Lower lobe of right lung (tissue), 2 donors: Measurements from ENCODE around the gene NDUFV2. TPM values are rescaled to one million over a fixed set of nuclear protein-coding genes. Genes with fewer than 3 reads are reported as not detected.

Experiments
- ATAC-seq, 2 donors: fragments of 200-7000 bp; cut with Tn5 transposase; one replicate each; pipeline ENCODE4 v1.9.1; 2020 to 2022; ENCODE audit warnings: mild to moderate bottlenecking in 2 of 2, moderate library complexity in 2 of 2
- DNase-seq: peaks from one replicate; pipeline ENCODE4 v3.0.0-alpha.2; 2020
- H3K27ac ChIP-seq: fragments of 200-600 bp; one replicate; pipeline ENCODE4 v1.8.0; 2022
- H3K27me3 ChIP-seq: fragments of 200-600 bp; one replicate; pipeline ENCODE4 v1.8.0; 2022; ENCODE audit warnings: low read depth
- H3K36me3 ChIP-seq: fragments of 200-600 bp; one replicate; pipeline ENCODE4 v1.8.0; 2022; ENCODE audit warnings: mild to moderate bottlenecking
- H3K4me1 ChIP-seq: fragments of 200-600 bp; one replicate; pipeline ENCODE4 v1.8.0; 2022
- H3K4me3 ChIP-seq: fragments of 200-600 bp; one replicate; pipeline ENCODE4 v1.8.0; 2022; ENCODE audit warnings: mild to moderate bottlenecking
- H3K9me3 ChIP-seq: fragments of 200-600 bp; one replicate; pipeline ENCODE4 v1.8.0; 2022
- intact Hi-C: fragments of 100-400 bp; cut with DNase I; formaldehyde crosslinking; loops from one replicate; pipeline ENCODE4 v1.11.0; 2022
- total RNA-seq: library from RNA; stranded (reverse); fragmentation: NEBNext Ultra II Directional; extraction: Animal tissue kit (Norgen Biotek cat#: 25700); gene quantifications from one replicate; pipeline ENCODE4 v1.2.1, GENCODE V29; 2021
- TF ChIP-seq, protein P1 (sequence below): fragments of 200-600 bp; IDR thresholded peaks from one replicate; pipeline ENCODE4 v1.8.0; 2022; ENCODE audit warnings: antibody characterized with exemption, mild to moderate bottlenecking
- donor health status: DM: no; HTN: yes; CAD: no; lungs with severe emphysema.

Gene NDUFV2
- total RNA-seq, 1 donor from 2014 or later: 108 TPM

DNA sequence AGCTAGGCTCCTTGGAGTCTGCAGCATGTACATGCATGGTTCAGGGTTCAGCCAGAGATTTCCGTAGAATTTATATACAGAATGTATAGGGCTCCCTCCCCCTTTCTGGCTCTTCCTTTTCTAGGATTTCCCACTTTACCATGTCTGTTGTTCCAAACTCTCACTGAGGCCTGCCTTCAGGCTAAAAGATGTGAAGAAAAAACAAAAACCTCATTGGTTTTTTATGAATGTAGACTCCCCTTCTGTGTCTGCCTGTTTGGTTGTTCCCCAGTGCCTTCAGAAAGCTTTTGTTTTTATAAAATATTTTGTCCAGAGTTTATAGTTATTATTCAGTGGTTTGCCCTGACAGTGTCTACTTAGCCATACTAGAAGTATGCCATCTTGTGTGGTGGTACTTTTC lies 3.6 kb downstream of the NDUFV2 start:
- H3K4me1 ChIP-seq: peaks cover 79% of the 10 kb centered on the region
- H3K27ac ChIP-seq: no peak overlapping the region
- no peaks in the 10 kb centered on the region for H3K27me3 ChIP-seq
- H3K4me3 ChIP-seq: peak overlapping the region; percentile 68
- TF ChIP-seq, protein P1, sequence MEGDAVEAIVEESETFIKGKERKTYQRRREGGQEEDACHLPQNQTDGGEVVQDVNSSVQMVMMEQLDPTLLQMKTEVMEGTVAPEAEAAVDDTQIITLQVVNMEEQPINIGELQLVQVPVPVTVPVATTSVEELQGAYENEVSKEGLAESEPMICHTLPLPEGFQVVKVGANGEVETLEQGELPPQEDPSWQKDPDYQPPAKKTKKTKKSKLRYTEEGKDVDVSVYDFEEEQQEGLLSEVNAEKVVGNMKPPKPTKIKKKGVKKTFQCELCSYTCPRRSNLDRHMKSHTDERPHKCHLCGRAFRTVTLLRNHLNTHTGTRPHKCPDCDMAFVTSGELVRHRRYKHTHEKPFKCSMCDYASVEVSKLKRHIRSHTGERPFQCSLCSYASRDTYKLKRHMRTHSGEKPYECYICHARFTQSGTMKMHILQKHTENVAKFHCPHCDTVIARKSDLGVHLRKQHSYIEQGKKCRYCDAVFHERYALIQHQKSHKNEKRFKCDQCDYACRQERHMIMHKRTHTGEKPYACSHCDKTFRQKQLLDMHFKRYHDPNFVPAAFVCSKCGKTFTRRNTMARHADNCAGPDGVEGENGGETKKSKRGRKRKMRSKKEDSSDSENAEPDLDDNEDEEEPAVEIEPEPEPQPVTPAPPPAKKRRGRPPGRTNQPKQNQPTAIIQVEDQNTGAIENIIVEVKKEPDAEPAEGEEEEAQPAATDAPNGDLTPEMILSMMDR: no peak
- intact Hi-C loops: no loop called here
- DNase-seq (no peak), ATAC-seq (no peak)
- H3K36me3 ChIP-seq: no peaks in the 10 kb centered on the region
- H3K9me3 ChIP-seq: no peaks in the 10 kb centered on the region

DNA sequence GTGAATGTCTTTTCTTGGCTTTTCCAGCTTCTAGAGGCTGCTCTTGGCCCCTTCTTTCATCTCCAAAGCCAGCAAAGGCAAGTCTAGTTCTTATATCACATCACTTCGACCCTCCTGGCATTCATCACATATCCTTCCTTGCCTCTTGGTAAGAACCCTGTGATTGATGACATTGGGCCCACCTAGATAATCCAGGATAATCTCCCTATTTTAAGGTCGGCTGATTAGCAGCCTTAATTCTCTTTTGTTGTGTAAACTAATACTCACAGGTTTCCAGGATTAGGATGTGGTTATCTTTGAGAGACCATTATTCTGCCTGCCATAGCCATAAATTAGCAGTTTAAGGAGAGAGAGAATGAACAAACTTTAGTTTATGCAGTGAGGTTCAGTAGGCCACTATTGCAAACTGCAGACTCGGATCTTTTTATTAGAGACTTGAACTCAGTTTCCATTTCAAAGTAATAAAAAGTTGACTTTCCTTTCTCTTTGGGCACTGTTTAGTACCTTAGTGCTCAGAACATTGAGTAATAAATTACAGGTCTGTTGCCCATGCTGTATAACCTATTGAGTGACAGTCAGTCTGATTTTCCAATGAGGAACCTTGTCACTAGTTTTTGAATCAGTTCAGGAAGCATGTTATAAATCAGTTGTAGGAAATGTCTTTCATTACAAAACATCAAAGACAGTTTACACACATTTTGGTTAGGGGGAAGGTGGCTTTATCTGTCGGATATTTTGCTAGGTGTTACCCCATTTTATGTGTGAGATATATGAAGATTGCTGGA lies 4.5 kb downstream of the NDUFV2 start:
- H3K27ac ChIP-seq: no peak overlapping the region
- no peaks in the 10 kb centered on the region for H3K27me3 ChIP-seq
- peaks cover 79% of the 10 kb centered on the region for H3K4me1 ChIP-seq
- ATAC-seq: no peak
- no peaks in the 10 kb centered on the region for H3K9me3 ChIP-seq
- intact Hi-C loops: no loop called here
- TF ChIP-seq, protein P1: no peak
- no peaks in the 10 kb centered on the region for H3K36me3 ChIP-seq
- no peak overlapping the region for H3K4me3 ChIP-seq
- no peak for DNase-seq

DNA sequence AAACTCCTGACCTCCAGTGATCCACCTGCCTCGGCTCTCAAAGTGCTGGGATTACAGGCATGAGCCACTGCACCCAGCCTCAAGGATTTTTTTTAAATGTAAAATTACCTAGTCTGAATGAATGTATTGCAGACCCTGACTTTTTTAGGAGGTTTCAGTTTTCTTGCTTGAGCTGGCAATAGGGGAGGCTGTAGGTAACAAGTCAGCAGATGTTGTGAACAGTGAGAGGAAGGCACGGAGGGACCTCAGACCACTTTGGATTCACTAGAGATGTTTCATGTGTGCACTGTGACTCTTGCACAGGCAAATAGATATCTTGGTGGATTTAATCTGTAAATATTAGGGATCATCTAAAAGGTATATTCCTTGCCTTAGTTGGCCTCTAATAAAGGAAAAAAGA lies 6.4 kb downstream of the NDUFV2 start:
- peaks cover 91% of the 10 kb centered on the region for H3K4me1 ChIP-seq
- DNase-seq (no peak), ATAC-seq (no peak)
- intact Hi-C loops: no loop called here
- H3K27me3 ChIP-seq: no peaks in the 10 kb centered on the region
- no peak overlapping the region for H3K27ac ChIP-seq
- H3K9me3 ChIP-seq: no peaks in the 10 kb centered on the region
- TF ChIP-seq, protein P1: no peak
- H3K4me3 ChIP-seq: no peak overlapping the region
- H3K36me3 ChIP-seq: no peaks in the 10 kb centered on the region

GRCh38 chr18:9109523-9109922 lies 7.0 kb downstream of the NDUFV2 start:
- ATAC-seq (no peak), DNase-seq (no peak)
- Histone ChIP-seq H3K4me3 (no peak overlapping the region), H3K27me3 (no peaks in the 10 kb centered on the region), H3K27ac (no peak overlapping the region), H3K36me3 (no peaks in the 10 kb centered on the region), H3K4me1 (peaks cover 86% of the 10 kb centered on the region), H3K9me3 (no peaks in the 10 kb centered on the region)
- TF ChIP-seq, protein P1: no peak
- intact Hi-C loops: no loop called here

DNA sequence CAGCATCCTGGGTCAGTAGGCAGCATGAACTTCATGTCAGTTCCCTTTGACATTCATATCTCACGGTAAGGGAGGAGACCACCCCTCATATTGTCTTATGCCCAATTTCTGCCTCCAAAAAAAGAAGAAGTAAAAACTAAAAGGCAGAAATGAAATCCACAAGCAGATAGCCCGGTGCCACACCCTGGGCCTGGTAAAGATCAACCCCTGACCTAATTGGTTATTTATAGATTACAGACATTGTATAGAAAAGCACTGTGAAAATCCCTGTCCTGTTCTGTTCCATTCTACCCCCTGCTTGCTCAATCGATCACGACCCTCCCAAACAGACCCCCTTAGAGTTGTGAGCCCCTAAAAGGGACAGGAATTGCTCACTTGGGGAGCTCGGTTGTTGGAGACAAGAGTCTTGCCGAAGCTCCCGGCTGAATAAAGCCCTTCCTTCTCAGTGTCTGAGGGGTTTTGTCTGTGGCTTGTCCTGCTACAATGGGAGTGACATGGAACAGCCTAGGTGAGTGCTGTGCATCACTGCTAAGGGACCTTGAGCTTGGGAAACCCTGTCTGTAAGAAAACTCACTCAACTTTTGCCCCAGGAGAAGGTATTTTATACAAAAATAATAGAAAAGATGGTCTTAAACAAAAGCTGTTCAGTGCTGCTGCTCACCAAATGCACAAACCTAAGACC lies 11.1 kb downstream of the NDUFV2 start:
- TF ChIP-seq, protein P1: no peak
- intact Hi-C loops: no loop called here
- H3K27me3 ChIP-seq: no peaks in the 10 kb centered on the region
- H3K4me1 ChIP-seq: peaks cover 82% of the 10 kb centered on the region
- ATAC-seq (no peak), DNase-seq (no peak)
- peak overlapping the region; percentile 32 for H3K27ac ChIP-seq
- H3K36me3 ChIP-seq: no peaks in the 10 kb centered on the region
- H3K4me3 ChIP-seq: no peak overlapping the region
- H3K9me3 ChIP-seq: no peaks in the 10 kb centered on the region
